Testis (tissue), 2 donors: ENCODE results near the gene CLASRP.

ENCODE experiments used
- POLR2A ChIP-seq: fragments of 450-650 bp; IDR thresholded peaks from one replicate; pipeline ENCODE4 v1.6.1; 2017; ENCODE audit warnings: antibody characterized with exemption, mild to moderate bottlenecking, moderate library complexity
- TF ChIP-seq, protein P1 (sequence below), 3 experiments: fragments of 450-650 bp in 2 of 3; fragments of 200-600 bp in 1 of 3; sonication (generic) in 1 of 3; IDR thresholded peaks; one replicate each; pipeline ENCODE4 v1.5.1; 2016 to 2019; ENCODE audit warnings: antibody characterized with exemption in 3 of 3, mild to moderate bottlenecking in 2 of 3, moderate library complexity in 1 of 3

DNA sequence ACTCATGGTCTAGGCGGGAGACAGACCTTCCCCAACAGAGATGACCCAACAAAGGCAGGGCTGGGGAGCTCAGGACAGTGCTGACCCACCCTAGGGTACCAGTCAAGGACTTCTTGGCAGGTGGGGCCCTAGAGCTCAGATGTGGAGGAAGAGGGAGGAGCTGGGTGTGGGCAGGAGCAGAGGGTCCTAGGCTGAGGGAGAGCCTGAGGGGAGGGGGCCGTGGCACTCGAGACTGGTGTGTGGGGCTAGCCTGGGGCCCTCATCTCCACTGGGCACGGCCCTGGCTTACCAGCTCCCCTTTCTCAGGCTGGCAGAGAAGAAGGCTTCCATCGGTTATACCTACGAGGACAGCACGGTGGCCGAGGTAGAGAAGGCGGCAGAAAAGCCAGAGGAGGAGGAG is 18.6 kb downstream of the CLASRP start:
- TF ChIP-seq, protein P1, sequence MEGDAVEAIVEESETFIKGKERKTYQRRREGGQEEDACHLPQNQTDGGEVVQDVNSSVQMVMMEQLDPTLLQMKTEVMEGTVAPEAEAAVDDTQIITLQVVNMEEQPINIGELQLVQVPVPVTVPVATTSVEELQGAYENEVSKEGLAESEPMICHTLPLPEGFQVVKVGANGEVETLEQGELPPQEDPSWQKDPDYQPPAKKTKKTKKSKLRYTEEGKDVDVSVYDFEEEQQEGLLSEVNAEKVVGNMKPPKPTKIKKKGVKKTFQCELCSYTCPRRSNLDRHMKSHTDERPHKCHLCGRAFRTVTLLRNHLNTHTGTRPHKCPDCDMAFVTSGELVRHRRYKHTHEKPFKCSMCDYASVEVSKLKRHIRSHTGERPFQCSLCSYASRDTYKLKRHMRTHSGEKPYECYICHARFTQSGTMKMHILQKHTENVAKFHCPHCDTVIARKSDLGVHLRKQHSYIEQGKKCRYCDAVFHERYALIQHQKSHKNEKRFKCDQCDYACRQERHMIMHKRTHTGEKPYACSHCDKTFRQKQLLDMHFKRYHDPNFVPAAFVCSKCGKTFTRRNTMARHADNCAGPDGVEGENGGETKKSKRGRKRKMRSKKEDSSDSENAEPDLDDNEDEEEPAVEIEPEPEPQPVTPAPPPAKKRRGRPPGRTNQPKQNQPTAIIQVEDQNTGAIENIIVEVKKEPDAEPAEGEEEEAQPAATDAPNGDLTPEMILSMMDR (IDR thresholded peaks at IDR 0.05), result no peak
- TF ChIP-seq POLR2A, result no peak
